B cell (primary cell): ENCODE results near the gene KAZN. TPM values are rescaled to one million over a fixed set of nuclear protein-coding genes. Genes with fewer than 3 reads are reported as not detected.

ENCODE experiments used
- ATAC-seq: fragments of 200-7000 bp; cut with Tn5 transposase; one replicate; pipeline ENCODE4 v1.10.0; 2021; ENCODE audit warnings: low read depth, mild to moderate bottlenecking, moderate number of reproducible peaks, moderate library complexity
- CTCF ChIA-PET: fragments of 350-600 bp; sonication (Branson Sonifier 250); formaldehyde crosslinking; loops from one replicate; lab custom pipeline; 2021; ENCODE audit warnings: antibody characterized with exemption, inconsistent platforms; lab: Charles Lee
- POLR2A ChIA-PET: fragments of 350-600 bp; sonication (Branson Sonifier 250); formaldehyde crosslinking; loops from one replicate; lab custom pipeline; 2021; ENCODE audit warnings: antibody characterized with exemption; lab: Charles Lee
- DNase-seq: peaks from one replicate; pipeline ENCODE4 v3.0.0; 2013
- H2AFZ ChIP-seq: 2 replicates; pipeline ENCODE4 v1.6.1; 2012; ENCODE audit warnings: mild to moderate bottlenecking, low read depth, low read length; ENCODE audit not compliant: insufficient read depth, poor library complexity, severe bottlenecking
- H3K27ac ChIP-seq, 2 donors: 1 replicate in 1 of 2; 2 replicates in 1 of 2; pipeline ENCODE4 v1.5.1; 2012 to 2013; ENCODE audit warnings: low read length in 2 of 2, mild to moderate bottlenecking in 2 of 2, moderate library complexity in 1 of 2
- H3K27me3 ChIP-seq, 4 experiments: fragments of 200-600 bp in 1 of 4; sonication (generic) in 1 of 4; replicated peaks in 1 of 4; 1 replicate in 2 of 4; 2 replicates in 2 of 4; pipeline versions ENCODE4 v1.6.1 to v1.7.0; 2013 to 2016; ENCODE audit warnings: low read length in 3 of 4, mild to moderate bottlenecking in 2 of 4, mixed read lengths in 1 of 4, moderate library complexity in 1 of 4; ENCODE audit not compliant: insufficient read depth in 4 of 4, control insufficient read depth in 3 of 4; ENCODE audit errors: control extremely low read depth in 1 of 4
- H3K36me3 ChIP-seq, 2 experiments: replicated peaks in 1 of 2; 1 replicate in 1 of 2; 2 replicates in 1 of 2; pipeline versions ENCODE4 v1.6.1 to v1.7.1; 2013; ENCODE audit warnings: low read length in 1 of 2; ENCODE audit not compliant: insufficient read depth in 2 of 2, control insufficient read depth in 1 of 2; ENCODE audit errors: control extremely low read depth in 1 of 2, extremely low read depth in 1 of 2
- H3K4me1 ChIP-seq, 2 donors: fragments of 200-600 bp in 1 of 2; sonication (generic) in 1 of 2; 1 replicate in 1 of 2; 2 replicates in 1 of 2; pipeline versions ENCODE4 v1.5.1 to v1.6.1; 2013 to 2017; ENCODE audit warnings: low read length in 2 of 2; ENCODE audit not compliant: control insufficient read depth in 2 of 2, insufficient read depth in 2 of 2
- H3K4me2 ChIP-seq: replicated peaks from 2 replicates; pipeline ENCODE3; 2012; ENCODE audit warnings: mild to moderate bottlenecking, low read depth, low read length; ENCODE audit not compliant: poor library complexity, severe bottlenecking
- H3K4me3 ChIP-seq, 5 experiments: fragments of 200-600 bp in 1 of 5; sonication (generic) in 1 of 5; 1 replicate in 3 of 5; 2 replicates in 2 of 5; pipeline versions ENCODE4 v1.5.1 to v1.7.0; 2011 to 2016; ENCODE audit warnings: low read length in 4 of 5, mild to moderate bottlenecking in 4 of 5, low read depth in 2 of 5, control low read depth in 1 of 5, moderate library complexity in 1 of 5; ENCODE audit not compliant: insufficient read depth in 1 of 5; ENCODE audit errors: control extremely low read depth in 1 of 5, extremely low read depth in 1 of 5
- H3K79me2 ChIP-seq: fragments of 200-600 bp; sonication (generic); one replicate; pipeline ENCODE4 v1.6.0; 2016; ENCODE audit warnings: low read length; ENCODE audit not compliant: control insufficient read depth, insufficient read depth
- H3K9ac ChIP-seq: fragments of 200-600 bp; sonication (generic); 2 replicates; pipeline ENCODE4 v1.6.1; 2017; ENCODE audit warnings: mild to moderate bottlenecking, low read length, moderate library complexity
- H3K9me3 ChIP-seq, 3 donors: one replicate each; pipeline versions ENCODE4 v1.6.1 to v1.7.1; 2013; ENCODE audit warnings: low read length in 2 of 3; ENCODE audit not compliant: control insufficient read depth in 2 of 3, insufficient read depth in 1 of 3; ENCODE audit errors: control extremely low read depth in 1 of 3
- H4K20me1 ChIP-seq: 2 replicates; pipeline ENCODE4 v1.6.0; 2012; ENCODE audit warnings: mild to moderate bottlenecking, low read length; ENCODE audit not compliant: insufficient read depth, control insufficient read depth, poor library complexity, severe bottlenecking
- H3K27ac Mint-ChIP-seq: one replicate; pipeline ENCODE4 v1.8.0; 2021; ENCODE audit warnings: mixed read lengths
- H3K27me3 Mint-ChIP-seq: one replicate; pipeline ENCODE4 v1.8.0; 2021; ENCODE audit warnings: mixed read lengths
- H3K4me1 Mint-ChIP-seq: one replicate; pipeline ENCODE4 v1.8.0; 2021; ENCODE audit warnings: mixed read lengths
- H3K4me3 Mint-ChIP-seq: one replicate; pipeline ENCODE4 v1.8.0; 2021; ENCODE audit warnings: mixed read lengths
- H3K9me3 Mint-ChIP-seq: one replicate; pipeline ENCODE4 v1.8.0; 2022; ENCODE audit warnings: mixed read lengths; ENCODE audit not compliant: insufficient read depth
- EZH2 ChIP-seq: IDR thresholded peaks from 2 replicates; pipeline ENCODE4 v1.6.1; 2012; ENCODE audit warnings: borderline replicate concordance, low read depth, mild to moderate bottlenecking, moderate library complexity, low read length; ENCODE audit not compliant: insufficient read depth, poor library complexity, severe bottlenecking
- WGBS: methylation state at CpG from one replicate; pipeline ENCODE4 v1.1.5; 2013; ENCODE audit warnings: missing lambda C conversion rate; ENCODE audit not compliant: insufficient coverage; 5-methylcytosine and 5-hydroxymethylcytosine counted together
- intact Hi-C: fragments of 100-400 bp; cut with micrococcal nuclease; formaldehyde crosslinking; loops from one replicate; pipeline ENCODE4 v1.10.0; 2022
- polyA plus RNA-seq: library from polyadenylated mRNA; depleted of rRNA; stranded (reverse); fragments of >200 nt; gene quantifications from 2 replicates; pipeline ENCODE4 v1.2.3, GENCODE V29; 2012
- total RNA-seq, 2 donors: library from RNA; stranded (reverse); fragments of 120-200 nt in 1 of 2; gene quantifications; 1 replicate in 1 of 2; 2 replicates in 1 of 2; pipeline versions ENCODE4 v1.2.3 to v1.2.4, GENCODE V29; 2013 to 2022
- TF ChIP-seq, protein P1 (sequence below): fragments of 200-600 bp; IDR thresholded peaks from one replicate; pipeline ENCODE4 v1.8.0; 2022; ENCODE audit warnings: antibody characterized with exemption, mild to moderate bottlenecking

Gene KAZN
- total and polyA plus RNA-seq, 2 donors (not counting 1 experiment from before 2014, with no cell fraction given), result 0.13 to 0.39 TPM

- Histone ChIP-seq H3K9ac (no peak overlapping the region), H3K4me3 (no peak overlapping the region), H3K27ac (no peak overlapping the region), H3K79me2 (no peaks in the 10 kb centered on the region), H3K27me3 (no peaks in the 10 kb centered on the region), H4K20me1 (no peaks in the 10 kb centered on the region), H3K9me3 (no peaks in the 10 kb centered on the region), H2AFZ (no peak overlapping the region), H3K36me3 (no peaks in the 10 kb centered on the region), H3K4me1 (no peaks in the 10 kb centered on the region), H3K4me2 (no peak overlapping the region)
- POLR2A ChIA-PET, result interaction anchor here (0.6 kb wide), 1 partner anchor 706 kb away, joined by 5 read pairs; no protein-coding TSS in a partner anchor
- DNase-seq (no peak), ATAC-seq (no peak)
- Mint-ChIP-seq H3K27ac (no peak overlapping the region), H3K4me1 (peaks cover 5% of the 10 kb centered on the region), H3K27me3 (no peaks in the 10 kb centered on the region), H3K9me3 (no peaks in the 10 kb centered on the region), H3K4me3 (no peak overlapping the region)
- intact Hi-C loops, result no loop called here
- WGBS, result 82% methylated on average over 4 of the region's 7 CpGs
- CTCF ChIA-PET, result no interaction called here
- TF ChIP-seq EZH2, result no peak
- TF ChIP-seq, protein P1, sequence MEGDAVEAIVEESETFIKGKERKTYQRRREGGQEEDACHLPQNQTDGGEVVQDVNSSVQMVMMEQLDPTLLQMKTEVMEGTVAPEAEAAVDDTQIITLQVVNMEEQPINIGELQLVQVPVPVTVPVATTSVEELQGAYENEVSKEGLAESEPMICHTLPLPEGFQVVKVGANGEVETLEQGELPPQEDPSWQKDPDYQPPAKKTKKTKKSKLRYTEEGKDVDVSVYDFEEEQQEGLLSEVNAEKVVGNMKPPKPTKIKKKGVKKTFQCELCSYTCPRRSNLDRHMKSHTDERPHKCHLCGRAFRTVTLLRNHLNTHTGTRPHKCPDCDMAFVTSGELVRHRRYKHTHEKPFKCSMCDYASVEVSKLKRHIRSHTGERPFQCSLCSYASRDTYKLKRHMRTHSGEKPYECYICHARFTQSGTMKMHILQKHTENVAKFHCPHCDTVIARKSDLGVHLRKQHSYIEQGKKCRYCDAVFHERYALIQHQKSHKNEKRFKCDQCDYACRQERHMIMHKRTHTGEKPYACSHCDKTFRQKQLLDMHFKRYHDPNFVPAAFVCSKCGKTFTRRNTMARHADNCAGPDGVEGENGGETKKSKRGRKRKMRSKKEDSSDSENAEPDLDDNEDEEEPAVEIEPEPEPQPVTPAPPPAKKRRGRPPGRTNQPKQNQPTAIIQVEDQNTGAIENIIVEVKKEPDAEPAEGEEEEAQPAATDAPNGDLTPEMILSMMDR, result no peak
Measured at GRCh38 chr1:15038232-15039016, 439.9 kb downstream of the KAZN start.

- intact Hi-C loops, result no loop called here
- no peaks in the 10 kb centered on the region for H3K4me1 Mint-ChIP-seq
- no peak overlapping the region for H3K4me3 ChIP-seq
- no peaks in the 10 kb centered on the region for H4K20me1 ChIP-seq
- H3K27ac Mint-ChIP-seq, result no peak overlapping the region
- no peaks in the 10 kb centered on the region for H3K9me3 Mint-ChIP-seq
- no peaks in the 10 kb centered on the region for H3K4me1 ChIP-seq
- H3K4me2 ChIP-seq, result no peak overlapping the region
- H2AFZ ChIP-seq, result no peak overlapping the region
- H3K9ac ChIP-seq, result no peak overlapping the region
- no peak for DNase-seq
- H3K4me3 Mint-ChIP-seq, result no peak overlapping the region
- H3K27ac ChIP-seq, result no peak overlapping the region
- ATAC-seq, result no peak
- H3K27me3 ChIP-seq, result no peaks in the 10 kb centered on the region
- H3K27me3 Mint-ChIP-seq, result no peaks in the 10 kb centered on the region
- ChIA-PET CTCF (no interaction called here), POLR2A (no interaction called here)
- H3K36me3 ChIP-seq, result no peaks in the 10 kb centered on the region
- WGBS, result 94% methylated on average over 3 of the region's 9 CpGs
- TF ChIP-seq, protein P1, result no peak
- TF ChIP-seq EZH2, result no peak
- H3K9me3 ChIP-seq, result no peaks in the 10 kb centered on the region
- no peaks in the 10 kb centered on the region for H3K79me2 ChIP-seq
Measured at GRCh38 chr1:15039017-15039648, 440.6 kb downstream of the KAZN start.
